A673 (cell line): ENCODE measurements around the gene ATF6. TPM values are rescaled to one million over a fixed set of nuclear protein-coding genes. Genes with fewer than 3 reads are reported as not detected.

ENCODE experiments used
- BruUV-seq: library from RNA; stranded (reverse); fragments of 400-500 nt; replicated peaks from 2 replicates; lab custom pipeline; 2021; lab: Mats Ljungman, UMichigan
- CTCF ChIA-PET: fragments of 300-600 bp; sonication (Branson Sonifier 250); formaldehyde crosslinking; loops from one replicate; lab custom pipeline; 2022; ENCODE audit warnings: antibody characterized with exemption; lab: Charles Lee
- POLR2A ChIA-PET: fragments of 300-600 bp; sonication (Branson Sonifier 250); formaldehyde crosslinking; loops from one replicate; lab custom pipeline; 2022; ENCODE audit warnings: antibody characterized with exemption; ENCODE audit not compliant: low non-redundant PET; lab: Charles Lee
- DNase-seq: peaks from one replicate; pipeline ENCODE4 v3.0.0-alpha.2; 2015; ENCODE audit warnings: low spot score
- H3K27ac ChIP-seq: fragments of 200-600 bp; sonication (generic); 2 replicates; pipeline ENCODE4 v1.5.1; 2016; ENCODE audit warnings: mixed run types, low read depth, mild to moderate bottlenecking, mixed read lengths, antibody characterized with exemption, low read length; ENCODE audit not compliant: poor library complexity, severe bottlenecking
- H3K27me3 ChIP-seq: fragments of 200-600 bp; sonication (generic); replicated peaks from 2 replicates; pipeline ENCODE4 v1.6.1; 2017; ENCODE audit warnings: mixed run types, low read depth, mild to moderate bottlenecking, mixed read lengths, antibody characterized with exemption, low read length; ENCODE audit not compliant: insufficient read depth, poor library complexity
- H3K36me3 ChIP-seq: fragments of 200-600 bp; sonication (generic); 2 replicates; pipeline ENCODE4 v1.6.1; 2016; ENCODE audit warnings: mixed run types, mild to moderate bottlenecking, mixed read lengths, antibody characterized with exemption, low read length; ENCODE audit not compliant: insufficient read depth, poor library complexity, severe bottlenecking
- H3K4me1 ChIP-seq: fragments of 200-600 bp; sonication (generic); 2 replicates; pipeline ENCODE4 v1.6.1; 2017; ENCODE audit warnings: mixed run types, mild to moderate bottlenecking, mixed read lengths, antibody characterized with exemption, low read length; ENCODE audit not compliant: insufficient read depth, poor library complexity, severe bottlenecking
- H3K4me3 ChIP-seq: fragments of 200-600 bp; sonication (generic); 2 replicates; pipeline ENCODE4 v1.5.1; 2016; ENCODE audit warnings: low read depth, mixed run types, mild to moderate bottlenecking, mixed read lengths, low read length; ENCODE audit not compliant: poor library complexity, severe bottlenecking
- H3K9me3 ChIP-seq: fragments of 200-600 bp; sonication (generic); 2 replicates; pipeline ENCODE4 v1.6.1; 2016; ENCODE audit warnings: mixed run types, low read depth, mild to moderate bottlenecking, mixed read lengths, antibody characterized with exemption, low read length; ENCODE audit not compliant: poor library complexity, severe bottlenecking
- EZH2 ChIP-seq: fragments of 200-600 bp; sonication (generic); IDR thresholded peaks from 2 replicates; pipeline ENCODE4 v1.6.1; 2017; ENCODE audit warnings: borderline replicate concordance, low read depth, mild to moderate bottlenecking, mixed read lengths, antibody characterized with exemption, low read length; ENCODE audit not compliant: poor library complexity, severe bottlenecking
- intact Hi-C: fragments of 100-400 bp; cut with micrococcal nuclease; formaldehyde crosslinking; loops from one replicate; pipeline ENCODE4 v1.10.0; 2022; ENCODE audit not compliant: unreplicated experiment
- total RNA-seq: library from RNA; stranded (reverse); gene quantifications from 2 replicates; pipeline ENCODE4 v1.2.3, GENCODE V29; 2021
- TF ChIP-seq, protein P1 (sequence below): fragments of 300-800, 200-600 bp; sonication (generic); conservative IDR thresholded peaks from 2 replicates; pipeline ENCODE4 v1.5.1; 2017; ENCODE audit warnings: low read depth, mild to moderate bottlenecking, antibody characterized with exemption, low read length, moderate library complexity, mixed read lengths

The ATF6 gene
- total RNA-seq, 1 experiment from 2014 or later: 21.8 TPM

DNA sequence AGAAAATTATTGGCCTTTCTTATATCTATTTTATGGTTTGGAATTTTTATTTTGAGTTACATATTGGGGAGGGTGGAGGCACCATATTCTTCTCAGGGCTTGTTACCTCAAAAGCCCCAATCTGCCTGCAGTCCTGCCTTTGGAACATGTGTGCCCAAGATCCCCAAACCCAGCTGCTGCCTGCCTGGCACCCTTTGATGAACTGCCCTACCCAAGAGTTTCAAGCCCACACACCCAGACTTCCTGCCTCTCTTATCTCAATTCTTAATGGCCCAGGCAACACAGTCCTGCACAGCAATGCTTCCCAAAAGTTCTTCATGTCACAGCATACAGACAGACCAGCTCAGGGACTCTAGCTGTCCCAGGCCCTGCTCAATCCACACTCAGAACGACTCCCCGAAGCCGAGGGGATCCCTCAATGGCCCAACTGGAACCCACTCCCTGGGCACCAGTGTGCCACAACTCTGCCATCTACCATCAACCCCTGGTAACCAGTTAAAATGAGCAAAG, 238.4 kb downstream of the ATF6 start:
- ChIA-PET CTCF (no interaction called here), POLR2A (no interaction called here)
- Histone ChIP-seq H3K9me3 (no peaks in the 10 kb centered on the region), H3K36me3 (no peaks in the 10 kb centered on the region), H3K4me3 (no peak overlapping the region), H3K27ac (no peak overlapping the region), H3K27me3 (no peaks in the 10 kb centered on the region), H3K4me1 (no peaks in the 10 kb centered on the region)
- intact Hi-C loops: no loop called here
- no peak for DNase-seq
- BruUV-seq: no TSS peak
- TF ChIP-seq, protein P1, sequence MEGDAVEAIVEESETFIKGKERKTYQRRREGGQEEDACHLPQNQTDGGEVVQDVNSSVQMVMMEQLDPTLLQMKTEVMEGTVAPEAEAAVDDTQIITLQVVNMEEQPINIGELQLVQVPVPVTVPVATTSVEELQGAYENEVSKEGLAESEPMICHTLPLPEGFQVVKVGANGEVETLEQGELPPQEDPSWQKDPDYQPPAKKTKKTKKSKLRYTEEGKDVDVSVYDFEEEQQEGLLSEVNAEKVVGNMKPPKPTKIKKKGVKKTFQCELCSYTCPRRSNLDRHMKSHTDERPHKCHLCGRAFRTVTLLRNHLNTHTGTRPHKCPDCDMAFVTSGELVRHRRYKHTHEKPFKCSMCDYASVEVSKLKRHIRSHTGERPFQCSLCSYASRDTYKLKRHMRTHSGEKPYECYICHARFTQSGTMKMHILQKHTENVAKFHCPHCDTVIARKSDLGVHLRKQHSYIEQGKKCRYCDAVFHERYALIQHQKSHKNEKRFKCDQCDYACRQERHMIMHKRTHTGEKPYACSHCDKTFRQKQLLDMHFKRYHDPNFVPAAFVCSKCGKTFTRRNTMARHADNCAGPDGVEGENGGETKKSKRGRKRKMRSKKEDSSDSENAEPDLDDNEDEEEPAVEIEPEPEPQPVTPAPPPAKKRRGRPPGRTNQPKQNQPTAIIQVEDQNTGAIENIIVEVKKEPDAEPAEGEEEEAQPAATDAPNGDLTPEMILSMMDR: no peak
- TF ChIP-seq EZH2: no peak

DNA sequence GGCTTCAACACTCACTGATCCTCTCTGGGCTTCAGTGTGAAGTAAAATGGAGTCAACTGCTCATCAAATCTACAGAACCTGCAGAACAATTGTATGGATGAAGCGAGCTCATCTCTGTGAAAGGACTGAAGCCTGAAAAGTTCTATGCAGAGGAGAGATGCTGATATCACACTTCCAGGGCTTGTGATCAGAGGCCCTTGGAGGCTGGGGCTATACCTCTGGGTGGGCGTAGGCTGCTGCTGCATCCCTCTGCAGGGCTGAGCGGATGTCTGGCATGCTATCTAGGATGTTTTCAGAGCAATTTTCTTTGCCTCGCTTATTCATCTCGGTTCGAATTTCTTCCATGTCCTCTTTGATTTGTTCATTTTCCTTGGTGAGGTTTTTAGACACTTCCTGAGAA, 240.0 kb downstream of the ATF6 start:
- no TSS peak for BruUV-seq
- no peak for DNase-seq

DNA sequence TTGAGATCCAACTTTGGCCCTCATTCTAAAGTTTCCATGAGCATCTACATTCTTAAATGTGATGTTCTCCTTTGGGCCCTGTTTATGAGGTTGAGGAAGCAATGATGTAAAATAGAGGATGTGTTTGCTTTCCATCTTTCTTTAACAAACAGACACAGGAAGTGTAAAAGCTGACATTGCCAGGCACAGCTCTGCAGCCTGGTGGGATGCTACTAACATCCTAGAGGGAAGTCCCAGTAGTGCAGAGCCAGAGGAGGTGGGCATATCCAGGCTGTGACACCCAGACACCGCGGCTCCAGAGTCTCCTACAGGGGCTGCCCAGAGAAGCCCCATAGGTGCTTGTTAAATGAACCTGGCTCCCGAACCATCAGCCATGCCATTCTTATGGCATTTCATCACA, 241.3 kb downstream of the ATF6 start:
- no TSS peak for BruUV-seq
- no peak overlapping the region for H3K4me3 ChIP-seq
- H3K27me3 ChIP-seq: no peaks in the 10 kb centered on the region
- H3K4me1 ChIP-seq: no peaks in the 10 kb centered on the region
- POLR2A ChIA-PET: no interaction called here
- no peak overlapping the region for H3K27ac ChIP-seq
- no peak for DNase-seq
- TF ChIP-seq, protein P1: no peak
- TF ChIP-seq EZH2: no peak
- H3K36me3 ChIP-seq: no peaks in the 10 kb centered on the region
- CTCF ChIA-PET: no interaction called here
- intact Hi-C loops: no loop called here
- H3K9me3 ChIP-seq: no peaks in the 10 kb centered on the region

More for the DNA sequence above, 240.0 kb downstream of the ATF6 start:
- Histone ChIP-seq H3K27me3 (no peaks in the 10 kb centered on the region), H3K4me1 (no peaks in the 10 kb centered on the region), H3K9me3 (no peaks in the 10 kb centered on the region), H3K36me3 (no peaks in the 10 kb centered on the region), H3K27ac (no peak overlapping the region), H3K4me3 (no peak overlapping the region)
- ChIA-PET CTCF (no interaction called here), POLR2A (no interaction called here)
- TF ChIP-seq EZH2: no peak
- TF ChIP-seq, protein P1: no peak
- intact Hi-C loops: no loop called here
